GM19193 (cell line): ENCODE results near the gene GOLIM4.

Source experiments
- POLR2A ChIP-seq: IDR thresholded peaks from 4 replicates; pipeline ENCODE4 v1.6.1; 2011; ENCODE audit not compliant: insufficient read depth, insufficient read length; ENCODE audit errors: extremely low read depth

The GOLIM4 gene

GRCh38 chr3:168086541-168087260 lies 9.0 kb downstream of the GOLIM4 start:
- TF ChIP-seq POLR2A: no peak

- TF ChIP-seq POLR2A: no peak
These were observed 10.1 kb downstream of the GOLIM4 start for GRCh38 chr3:168085491-168086119.

DNA sequence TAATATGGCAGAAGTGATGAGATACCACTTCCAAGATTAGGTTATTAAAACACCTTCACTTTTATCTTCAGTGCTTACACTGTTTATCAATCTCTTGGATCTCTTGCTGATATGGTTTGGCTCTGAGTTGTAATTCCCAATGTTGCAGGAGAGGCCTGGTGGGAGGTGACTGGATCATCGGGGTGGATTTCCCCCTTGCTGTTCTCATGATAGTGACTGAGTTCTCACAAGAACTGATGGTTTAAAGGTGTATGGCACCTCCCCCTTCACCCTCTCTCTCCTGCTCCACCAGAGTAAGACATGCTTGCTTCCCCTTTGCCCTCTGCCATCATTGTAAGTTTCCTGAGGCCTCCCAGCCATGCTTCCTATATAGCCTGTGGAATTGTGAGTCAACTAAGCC lies 11.8 kb downstream of the GOLIM4 start:
- TF ChIP-seq POLR2A: no peak

DNA sequence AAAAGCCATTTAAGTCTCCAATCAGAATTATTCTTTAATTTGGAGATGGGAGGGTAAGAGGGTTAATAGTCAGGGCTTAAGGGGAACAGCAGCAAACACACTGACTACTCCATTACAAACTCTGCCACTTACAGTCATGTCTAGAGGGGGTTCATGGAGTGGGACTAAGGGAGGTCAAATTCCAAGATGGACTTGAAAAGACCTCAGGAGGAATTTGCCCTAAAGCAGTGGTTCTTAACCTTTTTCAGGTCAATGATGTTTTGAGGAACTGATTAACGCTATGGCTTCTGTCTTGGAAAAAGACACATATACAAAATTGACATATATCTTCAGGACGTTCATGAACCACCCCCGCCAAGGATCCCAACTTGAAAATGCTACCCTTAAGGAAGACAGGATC lies 13.9 kb downstream of the GOLIM4 start:
- TF ChIP-seq POLR2A: no peak

- TF ChIP-seq POLR2A: no peak
These were observed 14.5 kb downstream of the GOLIM4 start for GRCh38 chr3:168081171-168081771.

- TF ChIP-seq POLR2A: no peak
These were observed 15.1 kb downstream of the GOLIM4 start for GRCh38 chr3:168080499-168081170.

- TF ChIP-seq POLR2A: no peak
These were observed 15.7 kb downstream of the GOLIM4 start for GRCh38 chr3:168080022-168080421.

DNA sequence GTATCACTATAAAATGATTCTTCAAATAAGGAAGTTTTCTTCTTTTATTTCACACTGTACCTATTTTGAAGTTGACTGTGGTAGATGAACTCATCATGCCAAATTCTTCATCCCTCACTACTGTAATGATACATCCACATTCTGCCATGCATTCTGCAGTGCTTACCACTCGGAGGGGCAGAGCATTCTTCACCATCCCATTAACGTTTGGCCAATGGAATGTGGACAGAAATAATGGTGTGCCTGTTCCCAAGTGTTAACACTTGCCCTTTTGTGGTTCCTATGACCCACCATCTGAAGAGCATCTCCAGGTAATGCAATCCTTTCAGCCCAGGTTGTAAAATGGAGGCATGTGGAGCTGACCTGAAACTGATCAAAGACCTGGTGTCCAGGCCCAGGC lies 18.6 kb downstream of the GOLIM4 start:
- no peak for TF ChIP-seq POLR2A

DNA sequence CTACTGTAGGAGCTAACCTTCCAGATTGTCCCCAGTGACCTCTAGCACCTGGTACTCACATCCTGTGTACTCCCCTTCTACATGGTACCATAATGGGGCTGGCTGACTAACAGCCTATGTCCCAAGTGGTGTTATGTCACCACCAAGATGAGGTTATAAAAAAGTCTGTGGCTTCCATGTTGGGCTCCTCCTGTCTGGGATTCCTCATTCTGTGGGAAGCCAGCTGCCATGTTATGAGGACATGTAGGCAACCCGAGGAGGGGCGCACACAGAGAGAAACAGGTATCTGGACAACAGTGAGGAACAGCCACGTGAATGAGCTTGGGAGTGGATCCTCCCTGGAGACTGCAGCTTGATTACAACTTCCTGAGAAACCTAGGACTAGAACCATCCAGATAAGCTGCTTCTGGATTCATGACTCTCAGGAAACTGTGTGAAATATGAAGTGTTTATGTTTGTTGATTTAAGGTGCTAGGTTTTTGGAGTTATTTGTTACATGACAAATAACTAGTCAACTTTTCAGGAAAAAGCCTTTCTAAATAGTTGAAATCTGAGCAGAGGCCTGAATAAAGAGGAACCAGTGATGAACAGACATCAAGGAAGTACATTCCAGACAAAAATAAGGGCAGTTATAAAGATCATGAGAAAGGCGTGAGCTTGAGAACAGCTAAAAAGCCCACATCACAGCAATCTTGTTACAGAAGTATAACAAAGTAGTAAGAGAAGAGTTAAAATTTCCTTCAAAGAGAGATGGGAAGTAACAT lies 21.7 kb downstream of the GOLIM4 start:
- no peak for TF ChIP-seq POLR2A

GRCh38 chr3:168072323-168072650 lies 23.4 kb downstream of the GOLIM4 start:
- TF ChIP-seq POLR2A: no peak

DNA sequence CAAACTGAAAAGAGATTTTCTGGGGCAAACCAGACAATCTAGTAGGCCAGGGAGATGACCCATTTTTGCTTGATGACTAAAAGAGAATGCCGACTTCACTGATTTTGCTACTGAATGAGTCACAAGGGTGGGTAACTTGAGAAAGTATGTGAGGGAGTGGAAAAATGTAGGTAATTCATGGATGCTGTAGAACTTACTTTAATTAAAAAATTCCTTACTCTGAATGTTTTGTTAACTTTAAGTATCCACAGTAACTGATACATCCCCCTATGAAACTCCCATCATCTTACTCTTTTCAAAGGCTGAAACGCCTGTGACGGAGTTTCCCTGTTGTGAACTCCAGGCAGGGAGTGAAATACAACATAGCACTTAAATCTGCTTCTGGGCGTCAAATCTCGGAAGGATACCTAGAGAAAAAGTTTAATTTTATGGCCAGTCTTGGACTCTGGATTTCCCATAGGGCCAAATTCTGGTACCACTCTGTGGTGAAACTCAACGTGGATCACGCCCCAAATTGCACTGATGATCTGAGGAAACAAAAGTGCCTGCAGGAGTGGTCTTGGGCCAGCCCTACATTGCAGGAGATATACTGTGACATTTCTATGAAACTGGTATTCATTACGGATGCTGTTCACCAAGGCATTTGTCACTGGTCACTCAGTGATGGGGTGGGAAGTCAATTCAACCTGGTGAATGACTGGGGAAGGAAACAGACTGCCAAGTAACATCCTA lies 24.0 kb downstream of the GOLIM4 start:
- no peak for TF ChIP-seq POLR2A

- no peak for TF ChIP-seq POLR2A
These were observed 24.8 kb downstream of the GOLIM4 start for GRCh38 chr3:168070919-168071318.

- TF ChIP-seq POLR2A: no peak
These were observed 27.4 kb downstream of the GOLIM4 start for GRCh38 chr3:168068346-168068745.

DNA sequence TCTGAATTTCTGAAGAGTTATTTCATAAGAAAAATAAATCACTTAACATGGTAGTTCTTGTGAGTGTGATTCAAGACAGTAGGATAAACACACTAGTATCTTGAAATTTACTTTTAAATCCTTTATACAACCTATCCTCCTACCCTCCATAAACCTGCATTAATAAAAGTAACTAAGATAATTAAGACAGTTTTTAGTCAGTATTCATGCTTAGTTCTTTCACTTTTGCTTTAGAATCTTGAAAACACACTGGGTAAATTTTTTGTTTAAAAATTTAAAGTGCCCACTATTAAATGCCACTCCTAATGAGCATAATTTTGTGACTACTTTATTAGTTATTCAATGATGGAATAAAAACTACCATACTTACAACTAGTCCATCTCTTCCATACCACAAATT lies 28.8 kb downstream of the GOLIM4 start:
- no peak for TF ChIP-seq POLR2A
